OCI-LY1 (cell line): ENCODE data around the gene OLFM3.

Experiments
- CTCF ChIP-seq: fragments of 200-600 bp; sonication (generic), shearing (Covaris generic); IDR thresholded peaks from 2 replicates; pipeline ENCODE4 v1.5.1; 2017; ENCODE audit warnings: mild to moderate bottlenecking, antibody characterized with exemption, low read length, moderate library complexity, mixed read lengths
- EZH2 ChIP-seq: fragments of 200-600 bp; sonication (generic), shearing (Covaris generic); IDR thresholded peaks from 2 replicates; pipeline ENCODE4 v1.8.0; 2017; ENCODE audit warnings: borderline replicate concordance, mixed run types, mild to moderate bottlenecking, antibody characterized with exemption, low read length, moderate library complexity, mixed read lengths

GRCh38 chr1:101908980-101909379 is 87.7 kb downstream of the OLFM3 start:
- TF ChIP-seq CTCF = no peak
- TF ChIP-seq EZH2 = no peak
